ENCODE measurements around the gene GPR107. TPM values are rescaled to one million over a fixed set of nuclear protein-coding genes. Genes with fewer than 3 reads are reported as not detected.

The GPR107 gene
- total RNA-seq, 1 experiment from 2014 or later, result 20.0 TPM

- in situ Hi-C loops (cut with HindIII; ENCODE audit: low pct_unique_long_range_greater_than_20kb, low sequenced_read_pairs), result no loop called here
- peak; percentile 85 for DNase-seq (ENCODE audit: low read depth)
Measured at GRCh38 chr9:130024597-130024994, 29.1 kb upstream of the GPR107 start.

GRCh38 chr9:130026583-130027340 is 26.9 kb upstream of the GPR107 start:
- in situ Hi-C loops (cut with HindIII; ENCODE audit: low pct_unique_long_range_greater_than_20kb, low sequenced_read_pairs), result no loop called here

GRCh38 chr9:130027533-130028365 is 26.0 kb upstream of the GPR107 start:
- no peak for DNase-seq (ENCODE audit: low read depth)
- in situ Hi-C loops (cut with HindIII; ENCODE audit: low pct_unique_long_range_greater_than_20kb, low sequenced_read_pairs), result no loop called here

More at GRCh38 chr9:130026583-130027340, 26.9 kb upstream of the GPR107 start:
- DNase-seq (ENCODE audit: low read depth), result no peak

DNA sequence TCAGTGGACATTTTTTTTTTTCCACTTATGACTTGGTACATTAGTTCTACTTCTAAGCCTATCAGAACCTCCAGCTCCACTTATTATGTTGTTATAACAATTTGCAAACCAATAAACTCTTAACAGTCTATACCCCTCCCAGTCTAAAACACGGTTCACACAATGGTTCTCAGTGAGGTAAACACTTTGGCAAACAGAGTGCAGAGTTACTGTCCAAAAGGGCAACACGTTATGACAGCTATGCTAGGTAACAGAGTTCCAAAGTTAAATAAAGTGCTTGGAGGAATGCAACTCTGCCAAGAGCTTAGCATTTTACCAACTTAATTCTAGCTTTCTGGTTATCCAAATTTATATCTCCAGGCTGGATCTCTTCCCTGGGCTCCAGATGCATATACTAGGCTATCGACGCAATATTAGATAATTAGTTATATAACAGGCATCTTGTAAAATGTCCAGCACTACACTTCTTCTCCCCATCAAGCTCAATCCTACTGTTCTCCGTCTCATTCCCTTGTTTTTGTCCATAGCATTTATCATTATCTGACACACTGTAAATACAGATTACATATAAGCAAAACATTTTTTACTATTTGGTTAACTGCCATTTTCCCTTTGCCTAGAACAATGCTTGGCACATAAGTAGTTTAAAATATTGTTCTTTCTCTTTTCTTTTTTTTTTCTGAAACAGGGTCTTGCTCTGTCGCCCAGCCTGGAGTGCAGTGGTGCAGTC is 25.0 kb upstream of the GPR107 start:
- in situ Hi-C loops (cut with HindIII; ENCODE audit: low pct_unique_long_range_greater_than_20kb, low sequenced_read_pairs), result no loop called here
- DNase-seq (ENCODE audit: low read depth), result no peak

- in situ Hi-C loops (cut with HindIII; ENCODE audit: low pct_unique_long_range_greater_than_20kb, low sequenced_read_pairs), result no loop called here
- no peak for DNase-seq (ENCODE audit: low read depth)
Measured at GRCh38 chr9:130029223-130029973, 24.3 kb upstream of the GPR107 start.

GRCh38 chr9:130030651-130031127 is 23.0 kb upstream of the GPR107 start:
- in situ Hi-C loops (cut with HindIII; ENCODE audit: low pct_unique_long_range_greater_than_20kb, low sequenced_read_pairs), result no loop called here

GRCh38 chr9:130034570-130034969 is 19.1 kb upstream of the GPR107 start:
- in situ Hi-C loops (cut with HindIII; ENCODE audit: low pct_unique_long_range_greater_than_20kb, low sequenced_read_pairs), result no loop called here
- DNase-seq (ENCODE audit: low read depth), result no peak

More at GRCh38 chr9:130030651-130031127, 23.0 kb upstream of the GPR107 start:
- no peak for DNase-seq (ENCODE audit: low read depth)

DNA sequence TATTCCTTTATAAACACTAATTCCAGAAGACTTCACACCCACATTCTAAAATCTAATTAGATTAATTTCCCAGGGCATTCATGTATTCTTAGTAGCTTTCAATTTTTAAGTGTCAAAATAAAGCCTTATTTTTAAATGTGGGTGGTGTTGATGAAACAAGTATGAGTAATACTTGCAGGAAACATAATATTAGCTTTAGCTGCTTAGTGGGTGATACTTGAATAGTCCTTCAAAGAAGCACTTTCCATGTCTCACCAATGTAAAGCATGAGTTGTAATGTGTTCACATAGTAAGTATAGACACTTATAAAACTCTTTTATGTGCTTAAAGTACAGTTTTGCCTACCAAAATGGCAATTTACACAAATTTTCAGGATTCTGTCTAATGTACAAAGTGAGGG is 17.6 kb upstream of the GPR107 start:
- in situ Hi-C loops (cut with HindIII; ENCODE audit: low pct_unique_long_range_greater_than_20kb, low sequenced_read_pairs), result no loop called here
- no peak for DNase-seq (ENCODE audit: low read depth)

DNA sequence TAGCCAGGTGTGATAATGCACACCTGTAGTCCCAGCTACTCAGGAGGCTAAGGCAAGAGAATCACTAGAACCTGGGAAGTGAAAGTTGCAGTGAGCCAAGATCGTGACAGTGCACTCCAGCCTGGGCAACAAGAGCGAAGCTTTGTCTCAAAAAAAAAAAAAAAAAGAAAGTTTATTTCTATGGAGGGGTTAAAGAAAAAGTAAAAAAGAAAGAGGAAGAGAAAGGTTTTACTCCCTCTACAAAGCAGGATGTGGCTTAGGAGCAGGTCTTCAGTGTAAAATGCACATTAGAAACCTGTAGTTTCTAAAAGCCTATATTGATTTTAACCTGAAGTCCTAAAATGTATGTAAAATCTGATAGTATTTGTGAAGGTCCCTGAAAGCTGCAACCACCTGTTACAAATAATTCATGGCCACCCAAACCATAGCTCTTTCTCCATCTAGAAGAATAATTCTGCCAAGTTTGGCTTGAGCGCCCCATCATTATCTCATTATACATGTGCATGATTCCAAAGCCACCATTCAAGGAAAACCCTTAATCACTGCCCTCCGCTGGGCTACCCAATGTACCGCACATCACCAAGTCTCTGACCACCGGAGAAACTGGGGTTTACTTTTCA is 14.1 kb upstream of the GPR107 start:
- DNase-seq (ENCODE audit: low read depth), result no peak
- in situ Hi-C loops (cut with HindIII; ENCODE audit: low pct_unique_long_range_greater_than_20kb, low sequenced_read_pairs), result no loop called here

- in situ Hi-C loops (cut with HindIII; ENCODE audit: low pct_unique_long_range_greater_than_20kb, low sequenced_read_pairs), result no loop called here
- peak; percentile 28 for DNase-seq (ENCODE audit: low read depth)
Measured at GRCh38 chr9:130040984-130041647, 12.6 kb upstream of the GPR107 start.

DNA sequence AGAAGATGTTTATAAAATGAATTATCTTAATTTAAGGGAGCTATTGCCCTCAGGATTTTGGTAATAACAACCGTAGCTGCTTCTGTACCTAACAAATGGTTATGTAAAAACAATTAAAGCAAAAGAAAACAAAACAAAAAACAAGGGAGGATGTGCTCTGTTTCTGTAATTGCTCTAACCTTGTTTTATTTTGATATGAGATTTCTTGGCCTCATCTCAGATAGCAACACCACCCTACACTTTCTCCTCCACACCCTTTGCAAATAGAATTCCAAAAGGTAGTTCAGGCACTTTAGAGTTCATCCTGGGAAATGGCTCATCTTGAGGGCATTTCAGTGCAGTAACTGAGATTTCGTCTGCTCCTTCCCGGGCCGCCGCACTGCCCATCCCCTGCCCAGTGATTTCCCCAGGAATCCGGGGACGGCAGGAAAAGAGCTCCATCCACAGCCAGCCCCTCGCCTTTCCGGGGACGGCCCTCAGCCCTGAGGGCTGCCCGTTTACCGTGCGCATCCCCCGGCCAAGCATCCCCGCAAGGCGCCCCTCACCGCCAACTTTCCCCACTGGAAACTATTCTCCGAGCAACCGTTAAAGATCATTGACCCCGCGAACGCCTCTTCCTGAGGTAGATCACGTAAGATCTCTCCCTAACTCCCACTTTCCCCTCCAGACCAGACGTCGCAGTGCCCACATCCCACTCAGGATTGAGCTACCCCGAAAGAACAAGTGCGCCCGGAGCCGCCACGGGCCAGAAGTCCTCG is 11.9 kb upstream of the GPR107 start:
- in situ Hi-C loops (cut with HindIII; ENCODE audit: low pct_unique_long_range_greater_than_20kb, low sequenced_read_pairs), result no loop called here
- DNase-seq (ENCODE audit: low read depth), result peak; percentile 32

- DNase-seq (ENCODE audit: low read depth), result no peak
- in situ Hi-C loops (cut with HindIII; ENCODE audit: low pct_unique_long_range_greater_than_20kb, low sequenced_read_pairs), result no loop called here
Measured at GRCh38 chr9:130042406-130042884, 11.3 kb upstream of the GPR107 start.

DNA sequence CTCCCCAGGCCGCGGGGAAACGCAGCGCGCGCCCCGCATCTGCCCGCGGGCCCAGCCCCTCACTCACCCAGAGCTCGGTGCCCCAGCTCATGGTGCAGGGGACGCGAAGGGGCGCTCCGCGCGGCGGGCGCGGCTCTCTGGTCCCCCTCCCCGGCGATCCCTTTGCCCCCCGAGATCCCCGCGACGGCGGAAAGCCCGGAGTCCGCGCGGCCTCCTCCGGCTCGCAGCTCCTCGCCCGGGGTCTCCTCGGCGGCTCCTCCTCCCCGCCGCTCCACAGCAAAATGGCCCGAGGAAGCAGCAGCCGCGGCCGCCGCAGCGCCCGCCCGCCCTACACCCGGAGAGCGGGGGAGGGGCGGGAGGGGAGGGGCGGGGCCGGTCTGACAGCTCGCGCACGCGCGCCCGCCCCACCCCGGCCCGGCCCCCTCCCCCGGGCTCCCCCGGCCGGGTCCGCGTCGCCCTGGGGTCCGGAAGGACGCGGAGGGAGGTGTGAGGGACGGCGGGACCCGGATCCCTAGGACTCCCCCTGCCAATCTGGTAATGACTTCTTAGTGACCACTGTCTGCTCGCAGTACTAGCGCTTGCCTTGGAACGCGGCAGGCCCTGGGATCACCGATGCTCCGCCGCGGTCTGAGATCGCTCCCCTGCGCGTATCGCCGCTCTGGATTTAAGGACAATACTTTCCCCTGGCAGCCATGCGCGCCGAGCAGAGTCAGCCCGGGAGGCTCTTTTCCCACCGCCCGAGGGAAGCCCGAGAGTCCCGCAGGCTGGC is 10.6 kb upstream of the GPR107 start, which contains the start of gene FNBP1:
FNBP1 (minus strand) TSS at position 305 of the 769 bp plus-strand sequence; CDS start at position 91, 214 bp downstream.
- peak; percentile 73 for DNase-seq (ENCODE audit: low read depth)
- in situ Hi-C loops (cut with HindIII; ENCODE audit: low pct_unique_long_range_greater_than_20kb, low sequenced_read_pairs), result no loop called here

GRCh38 chr9:130043654-130044623 is 9.8 kb upstream of the GPR107 start:
- in situ Hi-C loops (cut with HindIII; ENCODE audit: low pct_unique_long_range_greater_than_20kb, low sequenced_read_pairs), result no loop called here
- DNase-seq (ENCODE audit: low read depth), result no peak
